Skeletal muscle cell (primary cell): ENCODE measurements around the gene GBA2.

Experiments
- DNase-seq: peaks from one replicate; pipeline ENCODE4 v3.0.0-alpha.2; 2010; ENCODE audit warnings: low read depth
- H3K4me3 ChIP-seq: 2 replicates; pipeline ENCODE4 v1.5.1; 2011; ENCODE audit warnings: low read depth, mild to moderate bottlenecking, control low read depth, low read length, moderate library complexity

Gene GBA2

GRCh38 chr9:35748858-35749514 is at the start of gene GBA2, which contains the start of gene RGP1:
Gene GBA2 (minus strand): TSS chr9:35749228. CDS start chr9:35748704, 524 bp downstream.
Gene RGP1 (plus strand): TSS chr9:35749287. CDS start chr9:35749756, 469 bp downstream.
- no peak for DNase-seq
- H3K4me3 ChIP-seq = peak within 1 kb of the TSS; percentile 92

GRCh38 chr9:35797311-35798109 is 48.5 kb upstream of the GBA2 start:
- H3K4me3 ChIP-seq = no peak overlapping the region
- DNase-seq = no peak

DNA sequence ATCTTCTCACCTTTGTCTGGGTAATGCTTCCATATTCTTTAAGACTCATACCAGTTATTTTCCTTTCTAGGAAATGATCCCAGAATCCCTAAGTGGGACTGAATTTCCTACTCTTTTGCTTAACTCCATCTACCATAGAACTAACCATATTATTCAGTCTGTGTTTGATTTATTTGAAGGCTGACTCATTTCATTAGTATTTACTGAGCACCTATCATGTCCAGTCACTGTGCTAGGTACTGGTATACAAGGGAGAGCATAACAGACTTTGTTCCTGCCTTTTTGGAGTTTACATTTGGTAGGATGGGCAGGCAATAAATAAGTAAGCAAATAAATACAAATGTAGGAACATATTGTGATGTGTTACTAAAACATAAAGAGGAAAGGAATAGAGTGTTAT is 46.7 kb upstream of the GBA2 start:
- H3K4me3 ChIP-seq = no peak overlapping the region
- DNase-seq = no peak

GRCh38 chr9:35793461-35793860 is 44.4 kb upstream of the GBA2 start:
- H3K4me3 ChIP-seq = peak overlapping the region; percentile 55

DNA sequence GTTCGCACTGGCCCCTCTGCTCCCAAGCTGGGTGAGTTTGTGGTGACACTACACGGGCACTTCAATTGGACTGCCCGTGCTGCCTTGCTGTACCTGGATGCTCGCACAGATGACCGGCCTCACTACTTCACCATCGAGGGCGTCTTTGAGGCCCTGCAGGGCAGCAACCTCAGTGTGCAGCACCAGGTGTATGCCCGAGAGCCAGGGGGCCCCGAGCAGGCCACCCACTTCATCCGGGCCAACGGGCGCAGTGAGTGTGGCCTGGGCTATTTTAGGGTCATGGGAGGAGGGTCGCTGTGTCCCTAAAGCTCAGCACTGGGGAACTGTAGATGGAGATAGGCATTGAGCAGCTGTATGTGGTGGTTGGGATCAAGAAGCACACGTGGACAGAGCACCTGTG is 43.8 kb upstream of the GBA2 start:
- DNase-seq = no peak
- peak overlapping the region; percentile 55 for H3K4me3 ChIP-seq

More at GRCh38 chr9:35793461-35793860, 44.4 kb upstream of the GBA2 start:
- DNase-seq = no peak

DNA sequence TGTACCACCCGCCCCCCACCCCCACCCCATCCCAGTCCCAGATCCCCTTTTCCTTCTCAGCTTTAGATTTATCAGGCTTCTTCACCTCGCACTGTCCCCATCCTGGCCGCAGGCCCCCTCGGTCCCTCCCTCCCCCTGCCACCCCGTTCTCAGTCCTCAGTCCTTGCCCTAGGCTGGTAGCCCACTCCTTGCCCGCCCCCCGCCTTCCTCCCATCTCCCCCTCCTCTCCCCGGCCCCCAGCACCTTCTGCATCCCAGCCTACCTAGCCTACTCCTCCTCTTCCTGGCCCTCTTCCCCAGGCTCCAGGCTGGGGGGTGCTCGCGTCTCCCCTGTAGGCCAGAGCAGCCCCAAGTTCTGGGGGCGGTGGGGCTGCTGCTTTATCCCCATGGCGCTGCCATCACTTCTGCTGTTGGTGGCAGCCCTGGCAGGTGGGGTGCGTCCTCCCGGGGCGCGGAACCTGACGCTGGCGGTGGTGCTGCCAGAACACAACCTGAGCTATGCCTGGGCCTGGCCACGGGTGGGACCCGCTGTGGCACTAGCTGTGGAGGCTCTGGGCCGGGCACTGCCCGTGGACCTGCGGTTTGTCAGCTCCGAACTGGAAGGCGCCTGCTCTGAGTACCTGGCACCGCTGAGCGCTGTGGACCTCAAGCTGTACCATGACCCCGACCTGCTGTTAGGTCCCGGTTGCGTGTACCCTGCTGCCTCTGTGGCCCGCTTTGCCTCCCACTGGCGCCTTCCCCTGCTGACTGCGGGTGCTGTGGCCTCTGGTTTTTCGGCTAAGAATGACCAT is 43.2 kb upstream of the GBA2 start:
- H3K4me3 ChIP-seq = peak overlapping the region; percentile 55
- no peak for DNase-seq

DNA sequence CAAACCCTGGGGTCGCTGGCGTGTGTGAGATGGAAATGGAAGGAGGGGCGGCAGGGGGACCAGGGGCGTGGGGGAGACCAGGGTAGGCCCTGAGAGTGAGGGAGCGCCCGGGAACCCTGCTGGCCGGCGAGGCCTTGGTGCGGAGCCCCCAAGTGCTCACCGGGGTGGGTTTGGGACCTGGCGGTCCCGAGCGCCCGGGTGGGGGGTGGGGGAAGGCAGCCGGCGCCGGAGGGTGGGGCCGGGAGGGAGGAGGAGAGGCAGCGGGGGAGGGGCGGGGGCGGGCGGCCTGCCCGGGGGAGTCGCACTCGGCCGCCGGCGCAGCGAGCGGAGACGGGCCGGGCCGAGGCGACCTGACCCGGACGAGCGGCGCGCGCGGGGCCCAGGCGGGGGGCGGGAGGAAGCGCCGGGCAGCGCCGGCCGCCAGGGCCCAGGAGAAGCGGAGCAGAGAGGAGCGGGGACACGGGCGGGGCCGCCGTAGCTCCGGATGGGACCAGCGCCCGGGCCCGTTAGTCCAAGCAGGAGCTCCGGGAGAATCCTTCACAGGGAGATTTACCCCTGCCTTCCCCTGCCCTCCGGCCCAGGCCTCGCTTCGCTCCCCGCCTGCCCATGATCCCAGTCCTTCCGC is 42.4 kb upstream of the GBA2 start, which contains the start of gene NPR2:
NPR2 (plus strand) TSS at position 295 of the 625 bp plus-strand sequence. CDS start 818 bp downstream, outside the sequence.
- peak within 1 kb of the TSS; percentile 55 for H3K4me3 ChIP-seq
- DNase-seq = no peak

DNA sequence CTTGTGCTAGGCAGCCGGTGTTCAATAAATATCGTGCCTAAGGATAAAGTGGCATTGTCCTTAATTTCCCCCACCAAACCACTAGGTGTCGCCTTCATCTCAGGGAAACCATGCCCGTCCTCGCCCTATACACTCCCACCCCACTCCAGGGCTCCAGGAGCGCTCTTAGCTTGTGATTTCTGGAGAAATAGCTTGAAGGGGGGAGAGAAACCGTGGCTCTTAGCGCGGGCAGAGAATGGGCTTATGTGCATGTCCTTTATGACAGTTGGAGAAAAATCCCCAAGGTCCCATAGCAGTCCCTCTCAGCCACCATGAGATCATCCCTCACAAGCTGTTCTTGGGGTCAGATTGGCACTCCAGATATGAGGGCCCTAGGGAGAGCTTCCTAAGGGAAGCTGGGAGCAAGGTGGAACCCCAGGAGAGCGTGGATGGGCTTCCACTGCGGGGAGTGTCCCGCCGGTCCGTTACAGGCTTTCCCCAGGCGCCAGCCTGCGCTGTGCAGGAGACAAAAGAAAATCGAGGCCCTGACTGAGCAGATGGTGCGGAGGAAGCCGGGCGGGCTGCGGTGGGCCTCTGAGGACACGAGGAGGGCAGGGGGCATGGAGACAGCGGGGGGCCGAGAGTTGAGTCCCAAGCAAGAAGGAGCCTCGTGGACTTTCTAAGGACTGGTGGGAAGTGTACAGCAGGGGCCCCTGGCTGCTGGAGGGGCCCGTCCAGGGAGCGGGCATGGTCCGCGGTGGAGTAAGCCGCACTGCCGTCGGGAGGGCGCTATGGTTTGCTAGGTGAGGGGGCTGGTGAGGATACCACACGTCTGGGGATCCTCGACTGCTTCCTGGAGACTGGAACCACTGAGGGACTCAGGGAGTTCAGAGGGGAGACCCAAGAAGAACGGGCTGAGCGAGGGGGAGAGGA is 41.6 kb upstream of the GBA2 start:
- peak; percentile 43 for DNase-seq
- H3K4me3 ChIP-seq = peak overlapping the region; percentile 23

- no peak for DNase-seq
- no peak overlapping the region for H3K4me3 ChIP-seq
Observed at GRCh38 chr9:35790025-35790384, 41.0 kb upstream of the GBA2 start.

GRCh38 chr9:35789541-35789940 is 40.5 kb upstream of the GBA2 start:
- no peak overlapping the region for H3K4me3 ChIP-seq
- DNase-seq = no peak

- H3K4me3 ChIP-seq = no peak overlapping the region
- DNase-seq = no peak
Observed at GRCh38 chr9:35783418-35783817, 34.4 kb upstream of the GBA2 start.

DNA sequence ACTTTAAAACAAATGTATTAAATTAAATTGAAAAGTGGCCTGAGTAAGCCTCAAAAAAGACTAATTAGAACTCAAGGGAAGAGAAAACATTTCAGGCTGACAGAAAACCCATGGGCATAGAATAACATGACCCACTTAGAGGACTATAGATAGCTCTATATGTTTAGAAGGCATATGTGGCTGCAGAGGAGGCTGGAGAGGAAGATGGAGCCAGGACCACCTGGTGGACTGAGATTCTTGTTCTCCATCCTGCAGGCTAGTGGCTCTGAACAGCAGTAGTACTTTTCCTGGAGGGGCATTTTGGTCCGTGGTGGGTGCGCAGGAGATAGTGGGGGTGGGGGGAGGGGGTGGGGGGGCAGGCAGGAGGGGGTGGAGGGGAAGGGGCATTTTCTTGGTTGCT is 32.0 kb upstream of the GBA2 start:
- no peak overlapping the region for H3K4me3 ChIP-seq
- no peak for DNase-seq

GRCh38 chr9:35778496-35778895 is 29.5 kb upstream of the GBA2 start:
- no peak overlapping the region for H3K4me3 ChIP-seq

DNA sequence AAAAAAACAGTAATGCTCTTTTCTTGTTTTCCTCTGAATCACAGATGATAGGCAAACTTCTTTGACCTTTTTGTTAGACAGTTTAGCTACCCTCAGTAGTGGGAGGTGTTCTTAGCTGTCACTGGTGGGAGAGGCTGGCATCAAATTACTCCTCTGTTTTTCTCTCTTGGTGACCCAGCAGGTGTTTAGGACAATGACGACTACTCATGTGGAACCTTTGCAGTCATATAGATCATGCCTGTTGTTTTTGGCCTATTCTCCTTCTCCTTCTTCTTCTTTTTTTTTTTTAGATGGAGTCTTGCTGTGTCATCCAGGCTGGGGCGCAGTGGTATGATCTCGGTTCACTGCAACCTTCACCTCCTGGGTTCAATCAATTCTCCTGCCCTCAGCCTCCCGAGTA is 27.0 kb upstream of the GBA2 start:
- no peak for DNase-seq
- no peak overlapping the region for H3K4me3 ChIP-seq

More at GRCh38 chr9:35778496-35778895, 29.5 kb upstream of the GBA2 start:
- no peak for DNase-seq

- DNase-seq = no peak
- no peak overlapping the region for H3K4me3 ChIP-seq
Observed at GRCh38 chr9:35774907-35775635, 26.0 kb upstream of the GBA2 start.

- H3K4me3 ChIP-seq = no peak overlapping the region
- DNase-seq = no peak
Observed at GRCh38 chr9:35771943-35772342, 22.9 kb upstream of the GBA2 start.

- no peak overlapping the region for H3K4me3 ChIP-seq
- DNase-seq = no peak
Observed at GRCh38 chr9:35771534-35771933, 22.5 kb upstream of the GBA2 start.

DNA sequence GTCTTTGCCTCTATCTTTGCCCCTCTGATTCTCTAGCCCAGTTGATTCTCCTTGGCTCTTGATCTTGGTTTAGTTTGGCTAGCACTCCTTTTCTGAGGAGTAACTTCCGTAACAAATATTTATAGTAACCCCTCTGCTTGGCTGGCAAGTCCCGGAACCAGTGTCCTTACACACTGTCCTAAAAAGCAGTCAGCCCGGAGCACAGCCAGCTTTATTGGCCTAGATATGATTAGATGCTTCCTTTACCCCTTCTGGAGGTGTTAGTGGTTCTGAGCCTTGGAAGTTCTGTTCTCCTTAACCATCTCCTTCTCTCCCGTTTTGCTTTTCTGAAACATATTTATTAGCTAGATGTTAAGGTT is 22.0 kb upstream of the GBA2 start:
- H3K4me3 ChIP-seq = no peak overlapping the region
- DNase-seq = no peak
